ENCODE data around the gene HSD11B1L. TPM values are rescaled to one million over a fixed set of nuclear protein-coding genes. Genes with fewer than 3 reads are reported as not detected.

HSD11B1L gene
- total RNA-seq, 3 donors from 2014 or later (not counting 1 experiment from before 2014, with no cell fraction given), result 1.1 to 3.7 (median 3.0) TPM

DNA sequence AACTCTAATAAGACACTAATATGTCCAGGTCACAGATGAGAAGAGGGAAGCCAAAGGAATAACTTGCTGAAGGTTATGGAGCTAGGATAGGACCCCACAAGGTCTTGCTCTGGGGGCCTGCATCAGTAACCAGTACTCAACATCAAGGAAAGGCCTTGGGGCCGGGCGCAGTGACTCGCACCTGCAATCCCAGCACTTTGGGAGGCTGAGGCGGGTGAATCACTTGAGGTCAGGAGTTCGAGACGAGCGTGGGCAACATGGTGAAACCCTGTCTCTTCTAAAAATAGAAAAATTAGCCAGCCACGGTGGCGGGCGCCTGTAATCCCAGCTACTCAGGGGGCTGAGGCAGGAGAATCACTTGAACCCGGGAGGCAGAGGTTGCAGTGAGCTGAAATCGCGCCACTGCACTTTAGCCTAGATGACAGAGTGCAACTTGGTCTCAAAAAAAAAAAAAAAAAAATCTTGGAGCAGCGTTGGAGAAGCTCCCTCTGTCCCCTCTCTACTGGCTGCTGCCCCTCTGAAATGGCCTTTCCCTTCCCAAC is 37.3 kb downstream of the HSD11B1L start:
- Histone ChIP-seq H3K27ac (ENCODE audit: low read length) (no peak overlapping the region), H3K4me3 (ENCODE audit: low read length) (no peak overlapping the region), H3K4me1 (ENCODE audit: control insufficient read depth, insufficient read depth, low read length) (peaks cover 31% of the 10 kb centered on the region), H3K9me3 (ENCODE audit: control insufficient read depth, insufficient read depth, low read length) (no peaks in the 10 kb centered on the region), H3K36me3 (ENCODE audit: control insufficient read depth, insufficient read depth, low read length) (peaks cover 12% of the 10 kb centered on the region), H3K27me3 (ENCODE audit: control insufficient read depth, insufficient read depth, low read length) (no peaks in the 10 kb centered on the region)
- peak overlapping the region in 1 of 2 donors; percentile 92 for H3K27ac Mint-ChIP-seq
- ATAC-seq (no peak), DNase-seq (no peak)
- peaks cover 10 to 23% of the 10 kb centered on the region in 2 donors for H3K4me1 Mint-ChIP-seq
- 74% methylated on average over 13 of the region's 14 CpGs for WGBS (ENCODE audit: insufficient coverage)
- H3K27me3 Mint-ChIP-seq (ENCODE audit: low read depth in 2 of 2), result no peaks in the 10 kb centered on the region
- TF ChIP-seq, protein P1, sequence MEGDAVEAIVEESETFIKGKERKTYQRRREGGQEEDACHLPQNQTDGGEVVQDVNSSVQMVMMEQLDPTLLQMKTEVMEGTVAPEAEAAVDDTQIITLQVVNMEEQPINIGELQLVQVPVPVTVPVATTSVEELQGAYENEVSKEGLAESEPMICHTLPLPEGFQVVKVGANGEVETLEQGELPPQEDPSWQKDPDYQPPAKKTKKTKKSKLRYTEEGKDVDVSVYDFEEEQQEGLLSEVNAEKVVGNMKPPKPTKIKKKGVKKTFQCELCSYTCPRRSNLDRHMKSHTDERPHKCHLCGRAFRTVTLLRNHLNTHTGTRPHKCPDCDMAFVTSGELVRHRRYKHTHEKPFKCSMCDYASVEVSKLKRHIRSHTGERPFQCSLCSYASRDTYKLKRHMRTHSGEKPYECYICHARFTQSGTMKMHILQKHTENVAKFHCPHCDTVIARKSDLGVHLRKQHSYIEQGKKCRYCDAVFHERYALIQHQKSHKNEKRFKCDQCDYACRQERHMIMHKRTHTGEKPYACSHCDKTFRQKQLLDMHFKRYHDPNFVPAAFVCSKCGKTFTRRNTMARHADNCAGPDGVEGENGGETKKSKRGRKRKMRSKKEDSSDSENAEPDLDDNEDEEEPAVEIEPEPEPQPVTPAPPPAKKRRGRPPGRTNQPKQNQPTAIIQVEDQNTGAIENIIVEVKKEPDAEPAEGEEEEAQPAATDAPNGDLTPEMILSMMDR (IDR thresholded peaks at IDR 0.05), result no peak
- no peaks in the 10 kb centered on the region for H3K36me3 Mint-ChIP-seq
- H3K9me3 Mint-ChIP-seq, result no peaks in the 10 kb centered on the region
- intact Hi-C loops (cut with micrococcal nuclease), result no loop called here
- H3K4me3 Mint-ChIP-seq, result peak overlapping the region; percentile 21

DNA sequence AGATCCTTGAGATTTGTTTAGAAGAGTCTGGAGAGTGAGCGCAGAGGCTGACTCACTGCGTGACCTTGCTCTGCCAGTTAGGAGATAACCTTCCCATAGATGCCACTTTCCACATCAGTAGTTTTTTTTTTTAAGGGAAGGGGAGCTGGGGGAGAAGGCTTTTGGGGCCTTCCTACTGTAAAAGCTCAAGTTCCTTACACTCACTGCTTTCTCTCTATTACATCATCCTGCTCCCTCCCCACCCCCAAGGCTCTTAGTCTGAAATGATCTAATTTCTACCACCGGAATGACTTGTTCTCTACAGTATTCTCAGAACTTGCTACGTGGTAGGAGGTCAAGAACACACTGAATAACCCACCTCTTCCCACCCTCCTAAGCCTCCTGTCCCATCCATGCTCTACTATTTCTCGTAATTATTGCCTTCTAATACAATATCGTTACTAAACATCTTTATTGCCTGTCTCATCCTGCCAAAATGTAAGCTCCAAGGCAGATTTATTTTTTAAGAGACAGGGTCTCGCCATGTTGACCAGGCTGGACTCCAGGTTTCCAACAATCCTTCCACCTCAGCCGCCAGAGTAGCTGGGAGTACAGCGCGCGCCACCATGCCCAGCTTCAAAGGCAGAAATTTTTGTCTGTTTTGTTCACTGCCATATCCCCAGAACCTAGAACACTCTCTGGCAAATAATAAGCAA is 37.9 kb downstream of the HSD11B1L start:
- WGBS (ENCODE audit: insufficient coverage), result 26% methylated on average over 9 of the region's 11 CpGs
- H3K9me3 ChIP-seq (ENCODE audit: control insufficient read depth, insufficient read depth, low read length), result no peaks in the 10 kb centered on the region

DNA sequence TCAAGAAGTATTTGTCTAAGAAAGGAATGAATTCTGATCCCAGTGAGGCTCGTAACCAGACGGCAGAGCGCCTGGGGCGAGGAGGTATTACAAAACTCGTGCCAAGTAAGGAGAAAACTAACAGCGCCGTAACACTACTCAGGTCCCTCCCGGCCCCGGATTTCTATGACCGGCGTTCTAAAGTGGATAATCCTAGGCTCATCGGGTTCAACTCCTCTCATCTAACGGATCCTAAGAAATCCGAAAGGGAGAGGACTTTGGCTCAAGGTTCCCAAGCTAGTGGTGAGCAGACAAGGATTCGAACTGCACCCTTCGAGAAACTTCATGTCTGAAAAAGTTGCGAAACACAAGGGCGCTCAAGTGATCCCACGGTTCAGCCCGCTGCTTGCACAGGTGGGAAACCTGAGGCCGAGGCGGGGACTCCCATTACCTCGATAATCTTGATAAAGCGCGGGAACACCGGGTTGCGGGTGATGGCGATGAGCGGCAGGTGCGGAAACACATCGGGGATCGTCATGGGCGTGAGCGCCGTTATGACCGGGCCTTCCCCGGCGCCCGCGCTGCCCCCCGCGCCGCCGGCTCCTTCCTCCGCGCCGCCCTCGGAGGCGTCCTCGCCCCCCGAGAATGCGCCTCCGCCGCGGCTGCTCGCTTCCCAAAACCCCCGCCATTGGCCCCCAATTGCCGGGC is 38.6 kb downstream of the HSD11B1L start:
- no peaks in the 10 kb centered on the region for H3K9me3 Mint-ChIP-seq
- peak overlapping the region; percentile 92 to 95 for H3K27ac Mint-ChIP-seq
- H3K4me3 ChIP-seq (ENCODE audit: low read length), result peak overlapping the region; percentile 68
- peaks cover 10 to 23% of the 10 kb centered on the region in 2 donors for H3K4me1 Mint-ChIP-seq
- no peaks in the 10 kb centered on the region for H3K27me3 ChIP-seq (ENCODE audit: control insufficient read depth, insufficient read depth, low read length)
- H3K27ac ChIP-seq (ENCODE audit: low read length), result peak overlapping the region; percentile 82
- peak overlapping the region; percentile 89 for H3K4me3 Mint-ChIP-seq
- no peaks in the 10 kb centered on the region for H3K36me3 Mint-ChIP-seq
- no peaks in the 10 kb centered on the region for H3K9me3 ChIP-seq (ENCODE audit: control insufficient read depth, insufficient read depth, low read length)
- no peaks in the 10 kb centered on the region for H3K27me3 Mint-ChIP-seq (ENCODE audit: low read depth in 2 of 2)
- DNase-seq (peak in 1 of 2 donors; percentile 60), ATAC-seq (no peak)
- H3K4me1 ChIP-seq (ENCODE audit: control insufficient read depth, insufficient read depth, low read length), result peaks cover 31% of the 10 kb centered on the region
- TF ChIP-seq, protein P1 (IDR thresholded peaks at IDR 0.05), result no peak
- intact Hi-C loops (cut with micrococcal nuclease), result no loop called here
- H3K36me3 ChIP-seq (ENCODE audit: control insufficient read depth, insufficient read depth, low read length), result peaks cover 3% of the 10 kb centered on the region
- under 1% methylated on average over 58 of the region's 58 CpGs for WGBS (ENCODE audit: insufficient coverage)

More for the DNA sequence above, 37.9 kb downstream of the HSD11B1L start:
- TF ChIP-seq, protein P1 (IDR thresholded peaks at IDR 0.05), result no peak
- DNase-seq (no peak), ATAC-seq (no peak)
- Mint-ChIP-seq H3K27me3 (ENCODE audit: low read depth in 2 of 2) (no peaks in the 10 kb centered on the region), H3K36me3 (no peaks in the 10 kb centered on the region), H3K27ac (peak overlapping the region; percentile 92 to 95), H3K4me1 (peaks cover 10 to 23% of the 10 kb centered on the region in 2 donors), H3K9me3 (no peaks in the 10 kb centered on the region), H3K4me3 (peak overlapping the region; percentile 89)
- Histone ChIP-seq H3K36me3 (ENCODE audit: control insufficient read depth, insufficient read depth, low read length) (peaks cover 7% of the 10 kb centered on the region), H3K27ac (ENCODE audit: low read length) (peak overlapping the region; percentile 82), H3K27me3 (ENCODE audit: control insufficient read depth, insufficient read depth, low read length) (no peaks in the 10 kb centered on the region), H3K4me1 (ENCODE audit: control insufficient read depth, insufficient read depth, low read length) (peaks cover 31% of the 10 kb centered on the region), H3K4me3 (ENCODE audit: low read length) (peak overlapping the region; percentile 68)
- intact Hi-C loops (cut with micrococcal nuclease), result no loop called here

Measured in natural killer cell (primary cell).